Stimulated activated CD8-positive, alpha-beta memory T cell treated with anti-CD3 and anti-CD28 coated beads, Interleukin-12 subunit alpha, Interleukin-12 subunit beta, amount 100 ng/mL, for 24 hours (primary cell): ENCODE measurements around the gene BBX.
"Not testable (repeated sequence)": the region's sequence is repeated elsewhere in the genome, so short reads cannot be mapped to it uniquely, and the experiment has no call there.

Experiments used
- DNase-seq: peaks from one replicate; pipeline ENCODE4 v3.0.0-alpha.2; 2020; ENCODE audit errors: extremely low read depth

BBX gene

DNA sequence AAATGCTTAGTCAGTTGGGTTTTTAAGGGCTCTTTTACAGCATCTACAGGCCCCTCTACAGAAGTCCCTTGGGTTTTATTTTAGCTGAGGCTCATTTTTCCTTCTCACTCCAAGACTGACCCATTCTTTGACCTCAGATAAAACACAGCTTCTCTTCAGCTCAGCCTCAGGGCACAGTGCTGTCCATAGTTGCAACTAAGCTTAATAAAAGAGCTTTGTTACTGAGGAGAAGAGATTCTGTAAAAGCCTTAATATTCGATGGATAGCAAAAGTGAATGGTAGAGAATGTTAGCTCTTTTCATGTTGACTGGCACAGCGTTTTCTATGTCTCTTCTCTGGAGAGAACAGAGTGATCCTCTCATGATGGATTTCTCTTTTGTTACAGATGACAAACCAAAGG lies 277.9 kb downstream of the BBX start:
- DNase-seq: no peak

DNA sequence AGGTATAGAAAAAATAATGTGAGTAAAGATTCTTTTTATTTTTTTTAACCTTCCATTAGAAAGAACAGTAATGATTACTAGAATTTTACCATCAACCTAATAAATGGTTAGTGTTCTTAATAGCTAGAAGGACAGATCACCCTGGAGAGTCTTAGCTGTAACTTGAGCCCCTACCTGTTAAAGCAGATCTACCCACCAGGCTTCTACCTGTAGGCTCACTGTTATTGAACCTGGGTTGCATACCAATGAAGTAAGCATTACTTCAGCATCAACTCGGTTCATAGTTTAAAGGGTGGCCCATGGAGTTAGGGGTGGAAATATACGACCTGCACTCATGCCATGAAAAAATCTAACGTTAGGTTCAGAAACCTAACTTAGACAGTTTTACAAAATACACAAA lies 280.4 kb downstream of the BBX start:
- no peak for DNase-seq

DNA sequence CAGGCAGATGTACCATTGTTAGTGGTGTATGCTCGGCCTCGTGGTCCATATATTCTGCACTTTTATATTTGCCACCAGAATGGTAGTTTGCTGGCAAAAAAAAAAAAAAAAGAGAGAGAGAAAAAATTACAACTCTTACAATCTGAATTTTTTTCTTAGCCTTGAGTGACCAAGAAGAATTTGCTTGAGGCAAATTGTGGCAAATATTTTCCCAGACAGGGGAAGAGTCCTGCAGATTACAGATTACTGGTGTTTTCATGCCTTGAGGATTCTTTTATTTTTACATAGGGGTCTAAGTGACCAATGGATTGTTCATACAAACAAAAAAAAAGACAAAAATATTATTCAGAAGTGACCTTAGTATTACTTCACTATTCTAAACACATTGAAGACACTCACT lies 283.3 kb downstream of the BBX start:
- no peak for DNase-seq

DNA sequence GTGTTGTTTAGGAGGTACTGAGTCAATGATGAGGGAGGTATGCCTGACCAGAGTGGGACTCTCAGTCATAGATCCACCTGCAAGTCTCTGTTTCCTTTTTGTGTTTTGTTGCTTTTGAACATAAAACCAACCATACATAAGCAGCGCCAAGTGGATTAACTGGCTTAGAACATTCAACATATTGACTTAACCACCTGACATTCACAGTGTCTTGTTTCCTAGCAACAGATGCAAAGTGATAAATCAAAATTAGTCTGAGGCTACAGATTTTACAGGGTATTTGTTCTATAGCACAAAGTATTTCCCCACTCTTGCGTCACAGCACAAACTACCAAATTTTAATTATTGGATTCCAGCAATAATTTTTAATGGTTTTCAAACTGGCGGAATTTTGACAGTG lies 283.8 kb downstream of the BBX start:
- DNase-seq: no peak

DNA sequence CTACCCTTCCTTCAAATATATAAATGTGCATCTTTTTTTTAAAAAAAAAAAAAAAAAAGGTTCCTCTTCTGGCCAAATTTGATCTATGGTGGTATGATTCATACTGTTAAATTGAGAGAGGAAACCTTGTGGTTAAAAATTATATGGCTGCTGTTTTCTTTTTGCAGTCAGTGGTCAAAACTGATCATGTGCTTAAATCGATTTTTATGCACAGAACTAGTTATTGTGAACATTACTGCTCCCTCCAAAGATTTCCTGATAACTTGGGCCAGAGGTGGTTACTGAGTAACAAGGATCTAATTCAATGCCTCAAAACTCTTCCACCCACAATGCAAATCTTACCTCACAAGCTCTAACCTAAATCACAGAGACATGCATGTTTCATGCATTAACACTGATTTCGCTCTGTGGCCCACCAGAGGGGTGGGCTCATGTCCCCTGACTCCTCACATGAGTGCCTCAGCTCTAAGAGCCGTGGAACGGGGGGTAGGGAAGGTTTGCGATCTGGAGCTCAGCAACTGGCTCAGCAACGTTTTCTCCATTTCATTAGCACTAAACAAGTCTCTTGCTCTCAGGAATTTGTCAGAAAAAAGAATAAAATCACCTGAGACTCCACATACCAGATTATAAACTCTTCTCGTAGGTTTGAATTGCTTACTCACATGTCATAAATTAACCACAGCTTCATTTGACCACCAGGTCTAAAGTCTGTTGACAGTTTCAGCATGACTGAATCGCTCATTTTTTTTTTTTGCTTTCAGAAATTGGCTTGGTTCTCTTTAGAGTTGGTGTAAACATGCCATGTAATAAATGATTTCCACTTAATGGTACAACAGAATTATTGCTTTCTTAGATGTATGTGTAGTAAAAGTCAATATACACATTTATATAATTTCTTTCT lies 287.7 kb downstream of the BBX start:
- no peak for DNase-seq

DNA sequence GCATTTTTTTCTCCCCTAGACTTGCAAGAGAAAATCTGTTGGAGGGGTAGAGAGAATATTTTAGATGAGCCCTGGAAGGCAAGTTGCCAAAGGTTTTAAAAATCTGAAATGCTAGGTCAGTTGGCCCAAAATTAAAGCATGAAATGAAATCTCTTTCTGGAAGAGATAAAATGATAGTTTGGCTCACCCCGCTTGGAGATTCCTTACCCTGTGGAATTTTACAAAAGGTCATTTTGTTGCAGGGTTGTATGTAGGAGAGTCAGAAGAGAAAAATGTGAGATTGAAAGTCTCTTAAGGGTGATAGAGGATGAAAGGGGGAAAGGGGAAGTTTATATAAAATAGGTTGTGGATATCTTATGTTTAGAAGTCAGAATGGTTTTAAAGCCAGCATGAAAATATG lies 290.3 kb downstream of the BBX start:
- no peak for DNase-seq

DNA sequence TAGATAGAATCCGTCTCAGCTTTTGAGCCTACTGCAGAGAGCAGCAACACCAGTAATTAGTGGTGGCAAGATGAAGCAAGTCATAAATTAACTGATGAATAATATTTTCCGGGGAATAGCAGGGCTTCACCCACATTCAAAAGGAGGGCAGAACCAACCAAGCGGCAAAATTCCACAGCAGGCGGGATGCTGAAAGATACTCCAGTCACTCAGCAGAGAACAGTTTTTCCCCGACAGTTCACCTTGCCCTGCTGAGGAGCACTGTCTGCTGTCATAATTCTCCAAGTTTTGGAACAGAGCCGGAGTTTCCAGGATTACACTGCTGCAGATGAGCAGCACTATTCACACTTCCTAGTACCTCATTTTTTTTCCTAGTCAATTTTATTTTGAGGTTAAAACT lies 293.3 kb downstream of the BBX start:
- no peak for DNase-seq

DNA sequence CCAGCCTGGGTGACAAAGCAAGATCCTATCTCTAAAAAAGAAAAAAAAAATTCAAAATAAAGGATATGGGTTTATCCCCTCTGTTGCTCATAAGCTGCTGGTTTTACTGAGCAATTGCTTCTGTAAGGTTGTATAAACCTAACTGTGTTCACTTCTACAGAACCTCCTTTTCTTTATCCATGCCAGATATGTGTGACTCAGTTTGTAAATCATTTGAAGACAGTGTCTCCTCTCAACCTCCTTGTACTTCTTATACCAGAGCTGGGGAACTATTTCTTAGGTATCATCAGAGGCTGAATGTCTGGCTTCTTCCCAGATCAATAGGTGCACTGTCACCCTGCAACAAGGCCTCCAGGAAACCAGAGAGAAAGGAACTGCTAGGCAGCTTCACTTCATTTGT lies 294.3 kb downstream of the BBX start:
- DNase-seq: no peak

DNA sequence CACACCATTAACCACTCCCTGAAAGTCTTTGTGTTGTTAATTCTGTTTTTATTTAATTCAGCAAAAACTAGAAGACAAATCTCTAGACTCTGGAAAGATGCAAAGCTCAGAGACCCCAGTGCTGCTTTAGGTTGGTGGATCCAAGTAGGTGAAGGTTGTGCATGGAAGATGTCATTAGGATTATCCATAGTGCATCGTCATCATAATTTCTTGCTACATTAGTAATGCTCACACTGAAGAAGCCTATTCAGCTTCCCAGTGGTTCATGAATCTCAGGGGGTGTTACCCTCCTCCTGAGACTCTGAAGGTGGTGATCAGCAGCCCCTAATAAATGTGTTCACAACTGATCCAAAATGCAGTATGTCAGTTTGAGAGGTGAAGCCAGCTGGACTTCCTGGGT lies 295.3 kb downstream of the BBX start:
- no peak for DNase-seq

DNA sequence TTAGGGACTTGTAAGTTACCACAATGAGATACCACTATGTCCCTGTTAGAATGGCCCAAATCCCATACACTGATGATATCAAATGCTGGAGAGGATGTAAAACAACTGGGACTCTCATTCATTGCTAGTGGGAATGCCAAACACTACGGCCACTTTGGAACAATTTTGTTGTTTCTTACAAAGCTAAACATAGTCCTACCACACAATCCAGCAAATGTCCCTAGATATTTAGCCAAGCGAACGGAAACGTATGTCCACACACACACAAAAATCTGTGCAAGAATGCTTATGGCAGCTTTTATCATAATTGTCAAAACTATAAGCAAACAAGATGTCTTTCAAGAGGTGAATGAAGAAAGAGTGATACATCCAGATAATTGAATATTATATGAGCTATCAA lies 296.9 kb downstream of the BBX start:
- no peak for DNase-seq

DNA sequence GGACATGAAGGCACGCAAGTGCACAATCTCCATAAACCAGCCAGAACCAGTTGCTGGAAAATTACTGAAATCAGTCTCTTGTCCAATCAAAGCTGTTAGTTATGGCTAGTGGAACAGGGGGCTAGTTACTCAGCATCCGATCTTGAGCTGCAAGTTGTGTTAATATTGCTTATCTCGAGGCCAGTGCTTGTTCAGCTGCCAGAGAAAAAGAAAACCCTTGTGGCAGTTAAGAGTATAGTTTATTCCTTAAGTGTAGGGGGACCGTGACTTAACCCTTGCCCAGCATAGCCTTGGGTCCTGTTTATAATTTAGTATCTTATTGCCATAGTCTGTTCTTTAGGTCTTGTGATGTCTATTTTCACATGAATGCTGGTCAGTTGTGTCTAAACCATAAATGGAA lies 299.5 kb downstream of the BBX start:
- no peak for DNase-seq

DNA sequence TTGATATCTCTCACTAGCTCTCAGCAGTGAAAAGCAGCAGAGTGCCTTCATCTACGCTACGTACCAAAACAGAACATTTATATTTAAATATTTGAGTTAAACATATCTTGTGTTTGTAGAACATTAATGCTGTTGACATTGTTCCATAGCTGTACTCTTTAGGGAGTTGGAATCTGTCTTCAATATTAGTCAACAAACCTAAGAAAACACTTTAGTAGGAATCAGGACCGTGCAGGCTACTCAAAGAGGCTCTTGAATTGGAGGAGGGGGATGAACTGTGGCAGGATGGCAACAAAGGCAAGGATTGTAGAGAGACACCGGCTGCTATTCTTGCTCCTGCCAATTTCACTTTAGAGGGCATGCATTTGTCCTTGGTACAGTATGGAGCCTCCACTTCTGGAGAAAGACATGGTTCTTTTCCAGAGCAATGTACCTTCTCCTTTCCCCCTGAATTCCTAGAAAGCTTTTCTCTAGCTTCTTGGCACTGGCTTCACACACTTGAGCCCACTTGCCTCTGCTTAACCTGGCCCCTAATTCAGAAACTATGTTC lies 302.1 kb downstream of the BBX start:
- DNase-seq: no peak

DNA sequence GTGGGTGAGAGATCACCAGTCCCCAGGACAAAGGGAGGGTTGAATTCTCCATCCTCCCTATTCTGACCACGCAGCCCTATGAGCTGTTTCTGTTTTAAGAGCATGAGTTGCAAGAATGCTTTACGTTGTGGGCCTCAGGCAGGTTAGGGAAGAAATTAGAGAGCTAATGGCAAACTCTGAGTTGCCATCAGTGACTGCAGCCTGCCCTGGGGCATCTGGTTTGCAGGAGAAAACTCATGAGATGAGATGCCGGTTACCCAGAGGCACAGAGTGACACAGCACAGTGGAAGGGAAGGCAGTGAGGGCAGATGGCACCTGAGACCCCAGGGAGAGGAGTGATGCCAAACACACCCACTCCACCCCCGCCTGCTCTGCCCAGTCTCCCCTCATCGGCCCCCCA lies 302.8 kb downstream of the BBX start:
- no peak for DNase-seq

DNA sequence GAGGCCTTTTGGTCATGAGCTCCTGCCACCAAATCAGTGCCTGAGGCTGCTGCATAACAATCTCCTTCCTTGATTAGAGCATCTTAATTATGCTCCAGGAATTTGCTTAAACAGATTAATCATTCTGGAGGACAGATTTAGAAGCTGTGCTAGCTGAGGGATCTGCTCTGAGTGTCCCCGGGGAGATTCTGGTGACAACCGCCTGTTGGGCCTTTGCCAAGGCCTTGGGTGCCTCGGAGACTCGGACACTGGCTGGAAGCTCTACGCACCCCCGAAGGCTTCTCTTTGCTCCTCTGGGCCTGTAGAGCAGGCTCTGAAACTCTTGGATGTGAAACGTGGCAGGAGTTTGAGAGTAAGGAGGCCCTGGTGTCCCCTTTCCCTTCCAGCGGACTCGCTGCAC lies 304.0 kb downstream of the BBX start:
- no peak for DNase-seq

DNA sequence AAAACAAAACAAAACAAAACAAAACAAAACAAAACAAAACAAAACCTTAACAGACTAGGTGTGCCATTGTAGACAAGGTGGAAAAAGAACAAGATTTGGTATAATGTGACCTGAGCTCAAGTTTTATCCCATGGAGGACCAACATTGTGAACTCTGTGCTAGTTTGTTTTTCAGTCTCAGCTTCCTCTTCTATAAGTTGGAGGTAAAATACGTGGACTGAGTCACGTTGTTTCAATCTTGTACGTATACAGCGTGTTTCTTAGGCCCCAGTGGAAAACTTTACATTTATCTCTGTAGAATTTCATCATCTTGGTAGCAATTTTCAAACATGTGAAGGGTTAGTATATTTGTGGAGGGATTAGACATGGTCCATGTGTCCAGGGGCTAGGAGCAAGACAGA lies 306.4 kb downstream of the BBX start:
- no peak for DNase-seq

DNA sequence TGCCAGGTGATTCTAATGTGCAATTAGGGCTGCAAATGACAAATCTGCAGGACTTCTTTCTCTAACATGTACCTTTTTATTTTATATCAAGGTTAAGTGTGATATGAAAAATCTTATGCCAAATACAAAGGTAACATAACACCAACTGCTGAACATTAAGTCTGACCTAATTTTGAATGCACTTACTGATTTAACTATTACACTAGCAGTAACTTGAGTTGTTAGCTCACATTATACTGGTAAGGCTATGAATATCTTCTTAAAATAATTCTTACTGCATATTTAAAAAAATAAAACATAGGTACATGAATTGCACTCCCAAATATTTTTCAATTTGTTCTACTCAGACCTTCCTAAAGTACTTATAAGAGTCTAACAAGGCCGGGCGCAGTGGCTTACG lies 308.8 kb downstream of the BBX start:
- DNase-seq: no peak

DNA sequence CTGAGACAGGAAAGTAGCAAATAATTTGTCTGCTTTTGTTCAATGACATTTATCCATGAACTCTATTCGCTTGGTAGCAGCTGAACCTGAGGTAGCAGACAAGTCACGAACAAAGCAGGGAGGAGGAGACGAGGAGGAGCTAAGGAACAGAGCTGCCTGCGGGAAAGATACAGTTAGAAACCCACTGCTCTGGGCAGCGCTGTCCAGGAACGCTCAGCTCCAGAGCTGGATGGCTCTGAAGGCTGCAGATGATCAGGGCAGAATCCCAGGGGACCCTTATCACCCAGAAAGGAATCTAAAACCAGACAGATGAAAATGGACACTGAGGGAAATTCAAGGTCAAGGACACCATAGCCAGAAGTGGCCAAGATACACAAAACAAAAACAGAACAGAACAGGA lies 310.3 kb downstream of the BBX start:
- no peak for DNase-seq

DNA sequence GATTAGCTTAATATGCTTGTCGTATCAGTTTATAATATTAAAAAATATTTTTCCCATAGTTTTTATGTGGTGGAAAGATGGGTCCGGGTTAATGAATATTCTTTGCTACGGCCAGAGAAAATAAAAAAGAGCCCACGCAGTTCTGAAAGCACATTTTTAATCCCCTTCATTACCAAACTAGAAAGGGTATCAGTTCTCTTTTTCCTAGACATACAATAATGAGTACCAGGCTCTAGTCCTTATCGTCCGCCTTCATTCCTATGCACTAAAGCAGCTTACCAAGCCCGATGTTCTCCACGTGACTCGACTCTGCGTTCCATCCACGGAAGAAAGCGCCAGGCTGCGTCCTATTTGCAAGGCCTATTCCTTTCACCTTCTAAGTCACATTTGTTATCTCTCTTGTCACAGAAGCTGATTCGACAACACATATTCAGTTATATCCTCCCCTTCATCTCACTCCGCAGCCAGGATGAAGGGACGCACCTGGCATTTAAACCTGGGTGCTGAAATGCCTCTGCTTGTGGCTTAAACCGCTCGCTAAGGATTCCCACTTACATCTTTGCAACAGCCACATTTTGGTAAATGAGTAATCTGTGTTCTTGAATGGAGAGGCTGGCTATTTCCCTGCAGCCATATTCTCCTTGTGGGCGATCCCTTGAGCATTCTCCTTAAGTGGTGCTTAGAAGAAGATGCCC lies 311.1 kb downstream of the BBX start:
- DNase-seq: no peak

DNA sequence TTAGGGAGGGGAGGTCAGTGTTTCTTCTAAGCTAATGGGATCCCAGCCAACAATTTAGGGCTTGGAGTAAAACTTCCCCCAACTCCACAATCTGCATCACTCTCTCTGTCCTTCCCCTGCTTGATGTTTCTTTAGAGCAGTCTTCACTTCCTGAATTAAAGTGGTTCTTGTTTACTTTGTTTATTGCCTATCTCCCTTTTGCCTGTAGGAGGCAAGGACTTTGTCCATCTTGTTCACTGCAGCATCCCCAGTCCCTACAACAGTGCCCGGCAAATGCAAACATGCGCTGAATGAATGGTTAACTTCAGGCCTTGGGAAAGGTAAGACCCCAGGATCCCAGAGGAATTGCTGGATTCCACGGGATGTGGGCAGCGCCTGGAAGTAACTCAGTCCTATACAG lies 312.2 kb downstream of the BBX start:
- DNase-seq: not testable (repeated sequence)

DNA sequence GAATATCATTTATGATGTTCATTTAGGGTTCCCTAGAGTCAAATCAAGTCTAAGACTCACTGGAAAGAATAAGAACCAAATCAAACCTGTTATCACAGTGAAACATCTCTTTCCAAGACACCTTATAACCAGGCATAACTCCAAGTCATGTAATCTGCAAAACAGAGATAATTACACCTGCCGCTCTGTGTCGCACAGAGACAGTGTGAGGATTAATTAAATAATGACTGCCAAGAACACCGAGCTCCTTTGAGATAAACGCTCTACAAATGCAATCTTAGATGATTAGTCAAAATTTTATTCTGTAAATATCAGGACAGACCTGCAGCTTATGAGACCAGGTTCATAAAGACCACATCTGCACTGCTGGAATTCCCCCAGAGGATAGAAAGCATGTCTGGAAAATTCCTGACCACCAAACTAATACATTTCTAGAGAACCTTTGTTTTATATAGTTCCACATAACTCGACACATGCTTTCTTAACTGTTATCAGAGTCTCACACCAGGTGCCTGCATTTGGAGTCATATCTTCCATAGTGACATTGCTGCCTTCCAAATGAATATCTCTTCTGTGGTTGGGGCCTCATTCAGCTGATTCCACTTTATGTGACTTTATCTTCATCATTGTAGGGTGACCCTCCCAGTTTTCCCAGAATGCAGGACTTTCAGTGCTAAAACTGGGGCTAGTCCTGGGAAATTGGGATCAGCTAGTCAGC lies 315.3 kb downstream of the BBX start:
- DNase-seq: no peak

DNA sequence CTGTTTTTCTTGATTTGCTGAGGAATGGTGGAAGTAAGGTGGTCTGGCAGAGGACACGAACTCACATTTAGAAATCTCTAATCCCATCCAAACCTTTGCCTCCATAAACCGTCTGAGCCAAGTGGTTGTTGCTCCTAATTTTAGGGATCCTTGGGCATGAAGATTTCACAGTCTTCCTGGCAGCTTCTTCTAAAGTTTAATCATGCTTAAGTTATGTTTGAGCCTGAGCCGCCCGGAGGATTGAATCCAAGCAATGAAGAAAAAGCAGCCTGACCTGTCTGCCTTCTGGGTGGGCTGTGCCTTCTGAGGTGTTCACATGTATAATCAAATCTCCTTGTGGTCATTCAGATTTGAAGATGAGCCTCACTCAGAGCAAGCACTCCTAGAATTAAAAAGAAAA lies 319.1 kb downstream of the BBX start:
- DNase-seq: no peak

DNA sequence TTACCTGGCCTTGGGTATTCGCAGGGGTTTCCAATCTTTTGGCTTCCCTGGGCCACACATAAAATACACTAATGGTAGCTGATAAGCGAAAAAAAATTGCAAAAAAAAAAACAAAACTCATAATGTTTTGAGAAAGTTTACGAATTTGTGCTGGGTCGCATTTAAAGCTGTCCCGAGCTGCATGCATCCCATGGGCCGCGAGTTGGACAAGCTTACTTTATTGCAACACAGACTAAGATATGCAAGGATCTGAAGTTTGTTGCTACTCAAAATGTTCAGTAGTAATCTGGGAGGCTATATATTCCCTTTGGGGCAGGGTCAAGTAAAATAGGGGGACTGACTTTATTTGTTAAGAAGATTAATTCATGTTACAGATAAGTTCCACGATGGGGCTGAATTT lies 320.2 kb downstream of the BBX start:
- DNase-seq: no peak
